ENCODE results near the gene KIAA1549.

Gene KIAA1549

GRCh38 chr7:138918756-138919155, 62.4 kb downstream of the KIAA1549 start:
- no peaks in the 10 kb centered on the region for H3K27me3 ChIP-seq (replicated peaks; ENCODE audit: control insufficient read depth, insufficient read depth, low read length)
- no peaks in the 10 kb centered on the region for H3K36me3 ChIP-seq (ENCODE audit: control insufficient read depth, insufficient read depth, low read length, severe bottlenecking)
- no peaks in the 10 kb centered on the region for H3K4me1 ChIP-seq (ENCODE audit: control insufficient read depth, insufficient read depth, low read length)
- H3K4me3 ChIP-seq (ENCODE audit: low read length): no peak overlapping the region
- no peaks in the 10 kb centered on the region for H3K9me3 ChIP-seq (ENCODE audit: control insufficient read depth, low read length)
- H3K9ac ChIP-seq (ENCODE audit: low read length): no peak overlapping the region
- no peak for DNase-seq (ENCODE audit: low read depth)

- H3K36me3 ChIP-seq (ENCODE audit: control insufficient read depth, insufficient read depth, low read length, severe bottlenecking): no peaks in the 10 kb centered on the region
These were observed 63.0 kb downstream of the KIAA1549 start for GRCh38 chr7:138918176-138918575.

DNA sequence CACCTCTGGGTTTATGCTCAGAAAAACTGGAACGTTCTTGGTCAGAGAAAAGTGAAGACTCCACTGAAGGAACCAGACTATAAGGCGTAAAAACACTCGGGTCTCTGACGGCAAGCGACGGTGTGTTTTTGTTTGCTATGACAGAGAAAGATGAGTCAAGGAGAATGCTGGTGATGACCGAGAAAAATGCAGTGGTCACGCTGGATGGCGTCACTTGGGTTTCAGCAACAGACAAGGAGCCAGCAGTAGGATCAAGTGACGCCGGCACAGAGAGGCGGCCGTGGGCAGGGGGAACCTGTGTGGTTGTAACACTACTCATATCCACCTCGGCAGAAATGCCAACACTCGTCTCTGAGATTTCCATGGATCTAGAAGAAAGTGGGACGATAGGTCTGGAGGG, 63.4 kb downstream of the KIAA1549 start:
- H3K36me3 ChIP-seq (ENCODE audit: control insufficient read depth, insufficient read depth, low read length, severe bottlenecking): no peaks in the 10 kb centered on the region
- DNase-seq (ENCODE audit: low read depth): no peak
- H3K4me3 ChIP-seq (ENCODE audit: low read length): no peak overlapping the region
- H3K4me1 ChIP-seq (ENCODE audit: control insufficient read depth, insufficient read depth, low read length): no peaks in the 10 kb centered on the region
- no peaks in the 10 kb centered on the region for H3K27me3 ChIP-seq (replicated peaks; ENCODE audit: control insufficient read depth, insufficient read depth, low read length)
- no peaks in the 10 kb centered on the region for H3K9me3 ChIP-seq (ENCODE audit: control insufficient read depth, low read length)
- H3K9ac ChIP-seq (ENCODE audit: low read length): no peak overlapping the region

More at GRCh38 chr7:138918176-138918575, 63.0 kb downstream of the KIAA1549 start:
- Histone ChIP-seq H3K27me3 (replicated peaks; ENCODE audit: control insufficient read depth, insufficient read depth, low read length) (no peaks in the 10 kb centered on the region), H3K4me1 (ENCODE audit: control insufficient read depth, insufficient read depth, low read length) (no peaks in the 10 kb centered on the region), H3K9me3 (ENCODE audit: control insufficient read depth, low read length) (no peaks in the 10 kb centered on the region), H3K9ac (ENCODE audit: low read length) (no peak overlapping the region), H3K4me3 (ENCODE audit: low read length) (no peak overlapping the region)
- no peak for DNase-seq (ENCODE audit: low read depth)

DNA sequence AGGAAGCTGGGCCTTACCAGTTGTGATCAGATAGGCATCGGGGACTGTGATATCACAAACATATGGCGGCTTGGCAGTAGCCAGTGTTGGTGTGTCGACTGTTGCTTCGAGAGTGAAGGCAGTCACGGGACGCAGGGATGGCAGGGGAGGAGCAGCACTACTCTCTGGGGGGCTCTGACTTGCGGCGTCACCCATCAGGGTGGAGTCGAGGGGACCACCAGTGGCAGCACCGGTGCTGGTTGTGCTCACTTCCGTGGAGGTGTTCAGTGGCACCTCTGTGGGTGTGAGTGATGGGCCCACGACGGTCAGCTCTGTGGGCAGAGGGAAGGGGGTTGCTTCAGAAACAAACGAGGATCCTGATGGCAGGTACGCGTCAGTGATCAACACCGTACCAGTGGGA, 64.5 kb downstream of the KIAA1549 start:
- Histone ChIP-seq H3K4me3 (ENCODE audit: low read length) (no peak overlapping the region), H3K9me3 (ENCODE audit: control insufficient read depth, low read length) (no peaks in the 10 kb centered on the region), H3K36me3 (ENCODE audit: control insufficient read depth, insufficient read depth, low read length, severe bottlenecking) (no peaks in the 10 kb centered on the region), H3K27me3 (replicated peaks; ENCODE audit: control insufficient read depth, insufficient read depth, low read length) (no peaks in the 10 kb centered on the region), H3K4me1 (ENCODE audit: control insufficient read depth, insufficient read depth, low read length) (no peaks in the 10 kb centered on the region), H3K9ac (ENCODE audit: low read length) (no peak overlapping the region)
- no peak for DNase-seq (ENCODE audit: low read depth)

- DNase-seq (ENCODE audit: low read depth): no peak
- Histone ChIP-seq H3K27me3 (replicated peaks; ENCODE audit: control insufficient read depth, insufficient read depth, low read length) (no peaks in the 10 kb centered on the region), H3K4me3 (ENCODE audit: low read length) (no peak overlapping the region), H3K36me3 (ENCODE audit: control insufficient read depth, insufficient read depth, low read length, severe bottlenecking) (no peaks in the 10 kb centered on the region), H3K4me1 (ENCODE audit: control insufficient read depth, insufficient read depth, low read length) (no peaks in the 10 kb centered on the region), H3K9me3 (ENCODE audit: control insufficient read depth, low read length) (no peaks in the 10 kb centered on the region), H3K9ac (ENCODE audit: low read length) (no peak overlapping the region)
These were observed 64.9 kb downstream of the KIAA1549 start for GRCh38 chr7:138916275-138916674.

DNA sequence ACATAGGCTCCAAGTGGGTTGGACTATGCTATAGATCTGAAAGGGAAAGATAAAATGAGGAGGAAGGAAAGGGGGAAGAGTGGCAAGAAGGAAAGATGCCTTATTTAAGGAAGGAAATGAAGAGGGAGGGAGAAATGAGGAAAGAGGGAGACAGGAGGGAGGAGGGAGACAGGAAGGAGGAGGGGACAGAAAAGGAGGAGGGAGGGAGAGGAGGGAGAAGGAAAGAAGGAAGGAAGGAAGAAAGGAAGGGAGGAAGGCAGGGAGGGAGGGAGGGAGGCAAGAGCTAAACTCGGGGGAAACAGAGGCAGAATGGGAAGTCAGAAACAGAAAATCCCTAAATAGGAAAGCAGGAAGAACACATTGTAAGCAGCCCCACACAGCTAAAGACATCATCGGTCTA, 67.4 kb downstream of the KIAA1549 start:
- Histone ChIP-seq H3K9me3 (ENCODE audit: control insufficient read depth, low read length) (no peaks in the 10 kb centered on the region), H3K4me1 (ENCODE audit: control insufficient read depth, insufficient read depth, low read length) (no peaks in the 10 kb centered on the region), H3K27me3 (replicated peaks; ENCODE audit: control insufficient read depth, insufficient read depth, low read length) (no peaks in the 10 kb centered on the region), H3K36me3 (ENCODE audit: control insufficient read depth, insufficient read depth, low read length, severe bottlenecking) (no peaks in the 10 kb centered on the region), H3K4me3 (ENCODE audit: low read length) (no peak overlapping the region), H3K9ac (ENCODE audit: low read length) (no peak overlapping the region)
- DNase-seq (ENCODE audit: low read depth): no peak

DNA sequence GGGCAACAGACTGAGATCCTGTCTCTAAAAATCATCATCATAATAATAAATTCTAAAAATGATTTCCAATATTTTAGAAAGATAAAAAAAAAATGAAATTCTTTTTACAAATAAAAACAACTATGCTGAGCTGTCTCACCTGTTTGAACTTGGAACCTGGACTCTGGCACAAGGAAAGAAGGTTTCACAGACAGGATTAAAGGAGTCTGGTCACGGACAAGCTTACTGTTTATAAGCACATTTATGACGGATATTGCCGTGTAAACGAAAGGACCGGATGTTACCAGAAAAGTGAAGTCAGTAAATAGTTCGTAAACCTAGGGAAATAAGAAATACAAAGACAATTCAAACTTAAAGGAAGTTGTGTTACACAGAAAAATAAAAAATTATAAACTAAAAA, 70.2 kb downstream of the KIAA1549 start:
- Histone ChIP-seq H3K4me1 (ENCODE audit: control insufficient read depth, insufficient read depth, low read length) (peaks cover 6% of the 10 kb centered on the region), H3K36me3 (ENCODE audit: control insufficient read depth, insufficient read depth, low read length, severe bottlenecking) (no peaks in the 10 kb centered on the region), H3K4me3 (ENCODE audit: low read length) (no peak overlapping the region), H3K9me3 (ENCODE audit: control insufficient read depth, low read length) (no peaks in the 10 kb centered on the region), H3K27me3 (replicated peaks; ENCODE audit: control insufficient read depth, insufficient read depth, low read length) (no peaks in the 10 kb centered on the region), H3K9ac (ENCODE audit: low read length) (no peak overlapping the region)
- DNase-seq (ENCODE audit: low read depth): no peak

- Histone ChIP-seq H3K9ac (ENCODE audit: low read length) (no peak overlapping the region), H3K27me3 (replicated peaks; ENCODE audit: control insufficient read depth, insufficient read depth, low read length) (no peaks in the 10 kb centered on the region), H3K4me1 (ENCODE audit: control insufficient read depth, insufficient read depth, low read length) (peaks cover 6% of the 10 kb centered on the region), H3K9me3 (ENCODE audit: control insufficient read depth, low read length) (no peaks in the 10 kb centered on the region), H3K36me3 (ENCODE audit: control insufficient read depth, insufficient read depth, low read length, severe bottlenecking) (no peaks in the 10 kb centered on the region), H3K4me3 (ENCODE audit: low read length) (no peak overlapping the region)
- no peak for DNase-seq (ENCODE audit: low read depth)
These were observed 73.3 kb downstream of the KIAA1549 start for GRCh38 chr7:138907850-138908249.

DNA sequence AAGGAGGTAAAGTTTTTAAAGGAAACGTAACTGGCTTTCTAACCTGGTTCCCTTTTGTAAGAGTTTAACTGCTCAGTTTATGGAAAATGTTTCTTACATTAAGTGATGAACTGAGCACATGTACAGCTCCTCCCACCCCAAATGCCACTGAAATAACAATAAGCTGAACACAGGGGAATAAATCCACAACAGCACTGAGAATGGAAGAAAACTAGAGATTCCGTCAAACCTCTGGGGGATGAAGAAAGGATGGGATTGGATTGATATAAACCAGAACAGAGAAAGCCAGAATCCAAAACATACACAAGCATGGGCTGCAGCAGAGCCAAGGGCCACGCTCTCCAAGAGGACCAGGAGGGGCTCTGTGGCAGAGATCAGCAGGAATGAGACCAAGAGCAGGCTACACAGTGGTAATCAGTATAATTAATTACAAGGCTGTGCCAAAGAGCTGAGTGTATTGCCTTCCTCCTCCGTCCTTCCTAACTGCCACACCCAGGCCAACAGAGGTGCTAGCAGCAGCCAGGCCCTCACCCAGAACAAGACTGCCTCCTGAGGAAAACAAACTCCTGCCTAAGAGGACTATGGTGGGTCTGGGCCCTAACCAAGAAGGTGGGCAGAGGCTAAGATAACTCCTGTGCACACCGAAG, 73.9 kb downstream of the KIAA1549 start:
- H3K36me3 ChIP-seq (ENCODE audit: control insufficient read depth, insufficient read depth, low read length, severe bottlenecking): no peaks in the 10 kb centered on the region
- H3K4me1 ChIP-seq (ENCODE audit: control insufficient read depth, insufficient read depth, low read length): peaks cover 6% of the 10 kb centered on the region
- H3K9ac ChIP-seq (ENCODE audit: low read length): no peak overlapping the region
- no peak overlapping the region for H3K4me3 ChIP-seq (ENCODE audit: low read length)
- DNase-seq (ENCODE audit: low read depth): no peak
- no peaks in the 10 kb centered on the region for H3K27me3 ChIP-seq (replicated peaks; ENCODE audit: control insufficient read depth, insufficient read depth, low read length)
- no peaks in the 10 kb centered on the region for H3K9me3 ChIP-seq (ENCODE audit: control insufficient read depth, low read length)

GRCh38 chr7:138903859-138904435, 77.2 kb downstream of the KIAA1549 start:
- no peak for DNase-seq (ENCODE audit: low read depth)
- Histone ChIP-seq H3K27me3 (replicated peaks; ENCODE audit: control insufficient read depth, insufficient read depth, low read length) (no peaks in the 10 kb centered on the region), H3K36me3 (ENCODE audit: control insufficient read depth, insufficient read depth, low read length, severe bottlenecking) (no peaks in the 10 kb centered on the region), H3K4me3 (ENCODE audit: low read length) (no peak overlapping the region), H3K9me3 (ENCODE audit: control insufficient read depth, low read length) (no peaks in the 10 kb centered on the region), H3K4me1 (ENCODE audit: control insufficient read depth, insufficient read depth, low read length) (peaks cover 6% of the 10 kb centered on the region), H3K9ac (ENCODE audit: low read length) (no peak overlapping the region)

- Histone ChIP-seq H3K9ac (ENCODE audit: low read length) (no peak overlapping the region), H3K4me3 (ENCODE audit: low read length) (no peak overlapping the region), H3K4me1 (ENCODE audit: control insufficient read depth, insufficient read depth, low read length) (peaks cover 6% of the 10 kb centered on the region), H3K27me3 (replicated peaks; ENCODE audit: control insufficient read depth, insufficient read depth, low read length) (no peaks in the 10 kb centered on the region), H3K9me3 (ENCODE audit: control insufficient read depth, low read length) (no peaks in the 10 kb centered on the region), H3K36me3 (ENCODE audit: control insufficient read depth, insufficient read depth, low read length, severe bottlenecking) (no peaks in the 10 kb centered on the region)
- no peak for DNase-seq (ENCODE audit: low read depth)
These were observed 77.9 kb downstream of the KIAA1549 start for GRCh38 chr7:138903186-138903820.

Measured in adipocyte (in vitro differentiated cells).